ENCODE measurements around the gene DLG1.
"Not testable (repeated sequence)": the region's sequence is repeated elsewhere in the genome, so short reads cannot be mapped to it uniquely, and the experiment has no call there.

Gene DLG1

GRCh38 chr3:197239857-197240256 is 58.6 kb downstream of the DLG1 start:
- no peak for DNase-seq

GRCh38 chr3:197238842-197239241 is 59.6 kb downstream of the DLG1 start:
- no peak for DNase-seq

- DNase-seq, result no peak
These were observed 60.5 kb downstream of the DLG1 start for GRCh38 chr3:197237897-197238296.

- DNase-seq, result no peak
These were observed 62.0 kb downstream of the DLG1 start for GRCh38 chr3:197236362-197236761.

- no peak for DNase-seq
These were observed 63.2 kb downstream of the DLG1 start for GRCh38 chr3:197234947-197235914.

- no peak for DNase-seq
These were observed 67.1 kb downstream of the DLG1 start for GRCh38 chr3:197231321-197231720.

GRCh38 chr3:197229836-197230235 is 68.6 kb downstream of the DLG1 start:
- DNase-seq, result no peak

GRCh38 chr3:197229178-197229577 is 69.2 kb downstream of the DLG1 start:
- DNase-seq, result no peak

GRCh38 chr3:197227780-197228574 is 70.4 kb downstream of the DLG1 start:
- DNase-seq, result no peak

GRCh38 chr3:197226179-197226578 is 72.2 kb downstream of the DLG1 start:
- DNase-seq, result no peak

- DNase-seq, result no peak
These were observed 72.8 kb downstream of the DLG1 start for GRCh38 chr3:197225579-197225978.

- DNase-seq, result peak; percentile 70
These were observed 74.4 kb downstream of the DLG1 start for GRCh38 chr3:197224034-197224444.

- DNase-seq, result no peak
These were observed 75.5 kb downstream of the DLG1 start for GRCh38 chr3:197222937-197223370.

- no peak for DNase-seq
These were observed 78.8 kb downstream of the DLG1 start for GRCh38 chr3:197219619-197220018.

- no peak for DNase-seq
These were observed 80.2 kb downstream of the DLG1 start for GRCh38 chr3:197218210-197218609.

- no peak for DNase-seq
These were observed 81.5 kb downstream of the DLG1 start for GRCh38 chr3:197216914-197217313.

GRCh38 chr3:197216169-197216860 is 82.1 kb downstream of the DLG1 start:
- no peak for DNase-seq

GRCh38 chr3:197212290-197212689 is 86.1 kb downstream of the DLG1 start:
- no peak for DNase-seq

- DNase-seq, result not testable (repeated sequence)
These were observed 86.7 kb downstream of the DLG1 start for GRCh38 chr3:197211698-197212097.

- no peak for DNase-seq
These were observed 88.8 kb downstream of the DLG1 start for GRCh38 chr3:197209366-197210260.

GRCh38 chr3:197206913-197207312 is 91.5 kb downstream of the DLG1 start:
- DNase-seq, result no peak

- DNase-seq, result no peak
These were observed 92.7 kb downstream of the DLG1 start for GRCh38 chr3:197205675-197206074.
